ENCODE measurements around the gene PTGES. TPM values are rescaled to one million over a fixed set of nuclear protein-coding genes. Genes with fewer than 3 reads are reported as not detected.
"Not testable (repeated sequence)": the region's sequence is repeated elsewhere in the genome, so short reads cannot be mapped to it uniquely, and the experiment has no call there.

The PTGES gene
- total and polyA plus RNA-seq, 7 donors, result 0.32 to 0.68 (median 0.40) TPM

DNA sequence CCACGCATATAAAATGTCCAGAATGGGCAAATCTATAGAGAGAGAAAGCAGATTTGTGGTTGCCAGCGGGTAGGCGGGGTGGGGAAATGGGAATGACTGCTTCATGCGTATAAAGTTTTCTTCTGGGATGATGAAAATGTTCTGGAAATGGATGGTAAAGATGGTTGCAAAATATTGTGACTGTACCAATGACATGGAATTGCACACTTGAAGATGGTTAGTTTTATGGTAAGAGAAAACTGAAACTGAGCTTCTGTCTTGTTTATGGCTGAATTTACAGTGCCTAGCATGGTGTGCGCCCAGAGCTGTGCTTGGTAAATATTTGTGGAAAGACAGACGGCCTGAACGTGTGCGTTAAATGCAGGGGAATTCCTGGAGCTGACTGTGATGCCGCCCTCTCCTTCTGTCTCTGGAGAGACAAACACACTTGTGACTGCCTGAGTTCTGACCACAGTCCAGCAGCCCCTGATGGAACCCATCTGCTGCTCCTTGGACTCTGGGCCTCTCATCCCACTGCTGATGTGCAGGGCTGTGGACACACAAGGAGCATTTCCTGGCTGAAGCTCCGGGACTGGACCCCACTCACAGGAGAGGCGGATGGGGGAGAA is 8.6 kb upstream of the PTGES start:
- TF ChIP-seq, protein P1, sequence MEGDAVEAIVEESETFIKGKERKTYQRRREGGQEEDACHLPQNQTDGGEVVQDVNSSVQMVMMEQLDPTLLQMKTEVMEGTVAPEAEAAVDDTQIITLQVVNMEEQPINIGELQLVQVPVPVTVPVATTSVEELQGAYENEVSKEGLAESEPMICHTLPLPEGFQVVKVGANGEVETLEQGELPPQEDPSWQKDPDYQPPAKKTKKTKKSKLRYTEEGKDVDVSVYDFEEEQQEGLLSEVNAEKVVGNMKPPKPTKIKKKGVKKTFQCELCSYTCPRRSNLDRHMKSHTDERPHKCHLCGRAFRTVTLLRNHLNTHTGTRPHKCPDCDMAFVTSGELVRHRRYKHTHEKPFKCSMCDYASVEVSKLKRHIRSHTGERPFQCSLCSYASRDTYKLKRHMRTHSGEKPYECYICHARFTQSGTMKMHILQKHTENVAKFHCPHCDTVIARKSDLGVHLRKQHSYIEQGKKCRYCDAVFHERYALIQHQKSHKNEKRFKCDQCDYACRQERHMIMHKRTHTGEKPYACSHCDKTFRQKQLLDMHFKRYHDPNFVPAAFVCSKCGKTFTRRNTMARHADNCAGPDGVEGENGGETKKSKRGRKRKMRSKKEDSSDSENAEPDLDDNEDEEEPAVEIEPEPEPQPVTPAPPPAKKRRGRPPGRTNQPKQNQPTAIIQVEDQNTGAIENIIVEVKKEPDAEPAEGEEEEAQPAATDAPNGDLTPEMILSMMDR (IDR thresholded peaks at IDR 0.05), result no peak
- Histone ChIP-seq H3K4me3 (no peak overlapping the region), H3K27ac (peak overlapping the region; percentile 37), H3K36me3 (ENCODE audit: insufficient read depth in 1 of 2, low read depth in 1 of 2) (no peaks in the 10 kb centered on the region), H3K4me1 (no peaks in the 10 kb centered on the region), H3K27me3 (ENCODE audit: insufficient read depth in 3 of 3, low read length in 2 of 3) (peaks cover 0 to 11% (median 2%) of the 10 kb centered on the region in 3 donors), H3K9me3 (no peaks in the 10 kb centered on the region)
- 28 to 30% (median 28%) methylated on average over 11 of the region's 11 CpGs for WGBS, 3 donors
- intact Hi-C loops (cut with DNase I), result no loop called here
- ATAC-seq (peak in 2 of 4 donors; percentile 10 to 36), DNase-seq (peak in 1 of 2 donors; percentile 52)

DNA sequence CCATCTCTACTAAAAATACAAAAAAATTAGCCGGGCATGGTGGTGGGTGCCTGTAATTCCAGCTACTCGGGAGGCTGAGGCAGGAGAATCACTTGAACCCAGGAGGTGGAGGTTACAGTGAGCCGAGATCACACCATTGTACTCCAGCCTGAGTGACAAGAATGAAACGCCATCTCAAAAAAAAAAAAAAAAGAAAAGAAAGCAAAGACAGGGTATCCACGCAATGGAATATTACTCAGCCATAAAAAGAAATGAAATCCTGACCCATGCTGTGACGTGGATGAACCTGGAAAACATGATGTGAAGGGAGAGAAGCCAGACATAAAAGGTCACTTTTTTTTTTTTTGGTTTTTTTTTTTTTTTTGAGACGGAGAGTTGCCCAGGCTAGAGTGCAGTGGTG is 7.9 kb upstream of the PTGES start:
- 77 to 85% (median 82%) methylated on average over 7 of the region's 7 CpGs for WGBS, 3 donors
- H3K9me3 ChIP-seq; H3K27ac ChIP-seq; H3K36me3 ChIP-seq (ENCODE audit: insufficient read depth in 1 of 2, low read depth in 1 of 2); H3K4me3 ChIP-seq; H3K4me1 ChIP-seq; DNase-seq; ATAC-seq; intact Hi-C loops (cut with DNase I): not testable (repeated sequence)
- peaks cover 0 to 11% (median 5%) of the 10 kb centered on the region in 3 donors for H3K27me3 ChIP-seq (ENCODE audit: insufficient read depth in 3 of 3, low read length in 2 of 3)

DNA sequence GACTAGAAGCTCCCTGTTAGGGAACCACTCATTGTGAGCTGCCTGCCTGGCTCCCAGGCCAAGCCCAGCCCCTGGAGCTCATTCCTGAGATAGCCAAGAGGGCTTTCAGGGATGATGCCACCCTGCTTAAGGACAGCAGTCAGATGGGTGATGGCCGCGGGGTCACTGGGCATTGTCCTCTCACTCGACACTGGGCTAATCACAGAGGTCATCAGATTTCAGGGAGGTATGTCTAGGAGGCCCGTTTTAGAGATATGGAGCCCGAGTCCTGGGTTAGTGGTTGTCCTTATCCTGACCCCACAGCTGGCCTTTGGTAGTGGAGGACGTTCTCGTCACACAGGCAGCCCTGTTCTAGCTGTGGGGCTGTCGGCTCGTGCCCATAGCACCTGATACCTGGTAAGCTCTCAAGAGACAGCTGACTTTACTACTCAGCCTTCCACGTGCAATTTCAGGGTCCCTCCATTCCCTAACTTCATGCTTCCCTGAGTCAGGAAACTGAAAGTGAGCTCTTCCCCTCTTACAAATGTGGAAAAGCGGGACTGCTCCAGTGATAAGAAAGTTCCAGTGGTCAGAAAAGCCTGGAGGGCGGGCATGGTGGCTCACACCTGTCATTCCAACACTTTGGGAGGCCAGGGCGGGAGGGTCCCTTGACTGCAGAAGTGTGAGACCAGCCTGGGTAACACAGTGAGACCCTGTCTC is 7.1 kb upstream of the PTGES start:
- ATAC-seq, result no peak
- no peaks in the 10 kb centered on the region for H3K4me1 ChIP-seq
- no peak for DNase-seq
- intact Hi-C loops (cut with DNase I), result no loop called here
- no peaks in the 10 kb centered on the region for H3K9me3 ChIP-seq
- H3K36me3 ChIP-seq (ENCODE audit: insufficient read depth in 1 of 2, low read depth in 1 of 2), result no peaks in the 10 kb centered on the region
- no peak overlapping the region for H3K27ac ChIP-seq
- TF ChIP-seq, protein P1 (IDR thresholded peaks at IDR 0.05), result no peak
- H3K27me3 ChIP-seq (ENCODE audit: insufficient read depth in 3 of 3, low read length in 2 of 3), result peaks cover 0 to 18% (median 5%) of the 10 kb centered on the region in 3 donors
- H3K4me3 ChIP-seq, result no peak overlapping the region
- 67 to 79% (median 71%) methylated on average over 13 of the region's 13 CpGs for WGBS, 3 donors

DNA sequence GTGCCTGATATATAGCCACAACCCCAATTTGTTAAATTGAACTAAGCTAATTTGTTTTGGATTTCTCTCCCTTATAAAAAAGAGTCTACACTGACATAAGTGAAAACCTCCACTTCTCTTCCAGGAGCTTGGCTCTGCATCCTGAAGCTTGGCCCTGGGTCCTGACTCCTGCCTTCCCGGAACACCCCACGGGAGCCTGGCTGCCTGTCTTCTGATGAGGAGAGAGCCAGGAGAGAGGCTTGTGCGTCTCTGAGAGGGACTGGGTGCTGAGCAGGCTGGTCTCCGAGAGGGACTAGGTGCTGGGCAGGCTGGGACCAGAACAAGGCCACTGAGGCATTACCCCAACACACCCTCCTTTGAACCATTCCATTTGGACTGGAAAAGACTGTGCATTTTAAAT is 6.5 kb upstream of the PTGES start:
- no peak overlapping the region for H3K27ac ChIP-seq
- intact Hi-C loops (cut with DNase I), result no loop called here
- H3K9me3 ChIP-seq, result no peaks in the 10 kb centered on the region
- ATAC-seq, result no peak
- H3K4me3 ChIP-seq, result no peak overlapping the region
- H3K27me3 ChIP-seq (ENCODE audit: insufficient read depth in 3 of 3, low read length in 2 of 3), result peaks cover 0 to 24% (median 5%) of the 10 kb centered on the region in 3 donors
- no peaks in the 10 kb centered on the region for H3K4me1 ChIP-seq
- DNase-seq, result no peak
- TF ChIP-seq, protein P1 (IDR thresholded peaks at IDR 0.05), result no peak
- no peaks in the 10 kb centered on the region for H3K36me3 ChIP-seq (ENCODE audit: insufficient read depth in 1 of 2, low read depth in 1 of 2)
- 55 to 71% (median 66%) methylated on average over 4 of the region's 4 CpGs for WGBS, 3 donors

DNA sequence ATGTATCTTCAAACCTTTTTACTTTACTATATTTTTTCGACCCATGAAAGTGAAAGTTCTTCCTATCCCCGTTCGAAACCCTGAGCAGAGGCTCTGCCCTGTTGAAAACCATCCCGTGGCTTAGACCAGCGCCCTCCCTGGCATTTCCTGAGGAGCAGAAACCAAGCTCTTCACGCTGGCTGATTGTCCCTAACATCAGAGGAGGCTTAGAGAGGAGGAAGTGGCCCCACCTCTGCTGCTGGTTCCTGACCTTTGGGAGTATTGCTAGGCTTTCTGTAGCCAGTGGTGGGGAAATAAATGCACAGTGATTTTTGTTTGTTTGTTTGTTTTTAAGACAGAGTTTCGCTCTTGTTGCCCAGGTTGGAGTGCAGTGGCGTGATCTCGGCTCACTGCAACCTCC is 4.2 kb upstream of the PTGES start:
- Histone ChIP-seq H3K27me3 (ENCODE audit: insufficient read depth in 3 of 3, low read length in 2 of 3) (peaks cover 0 to 42% (median 8%) of the 10 kb centered on the region in 3 donors), H3K4me3 (no peak overlapping the region), H3K4me1 (no peaks in the 10 kb centered on the region), H3K9me3 (no peaks in the 10 kb centered on the region), H3K36me3 (ENCODE audit: insufficient read depth in 1 of 2, low read depth in 1 of 2) (no peaks in the 10 kb centered on the region), H3K27ac (no peak overlapping the region)
- DNase-seq (no peak), ATAC-seq (no peak)
- TF ChIP-seq, protein P1 (IDR thresholded peaks at IDR 0.05), result no peak
- intact Hi-C loops (cut with DNase I), result no loop called here
- WGBS, 3 donors, result 68% methylated on average over 9 of the region's 9 CpGs

Data from psoas muscle (tissue), 8 donors.